ENCODE results near the gene TNFAIP2.

- no peak for TF ChIP-seq EZH2 (IDR thresholded peaks at IDR 0.05; ENCODE audit: low read depth, unreplicated experiment)
- TF ChIP-seq CTCF (conservative IDR thresholded peaks at IDR 0.05; ENCODE audit: low read depth in 2 of 2), result no peak
- no peak for TF ChIP-seq POLR2AphosphoS5 (IDR thresholded peaks at IDR 0.05; ENCODE audit: low read depth)
- no peak for TF ChIP-seq REST (IDR thresholded peaks at IDR 0.05; ENCODE audit: unreplicated experiment)
Measured at GRCh38 chr14:103169954-103170353, 46.7 kb downstream of the TNFAIP2 start.

Measured in GM23338 (cell line).